Measurements from ENCODE around the gene PRR20D.
"Not testable (repeated sequence)": the region's sequence is repeated elsewhere in the genome, so short reads cannot be mapped to it uniquely, and the experiment has no call there.

- not testable (repeated sequence) for TF ChIP-seq GABPA (IDR thresholded peaks at IDR 0.05; ENCODE audit: low read depth); TEAD4 (IDR thresholded peaks at IDR 0.05; ENCODE audit: borderline replicate concordance, insufficient read depth); YY1 (IDR thresholded peaks at IDR 0.05; ENCODE audit: low read depth); CTCF (IDR thresholded peaks at IDR 0.05); RFX5 (IDR thresholded peaks at IDR 0.05; ENCODE audit: low read length); POLR2AphosphoS5 (IDR thresholded peaks at IDR 0.05; ENCODE audit: low read depth, low read length); TAF1 (IDR thresholded peaks at IDR 0.05; ENCODE audit: borderline replicate concordance, low read depth, low read length); USF2 (IDR thresholded peaks at IDR 0.05; ENCODE audit: borderline replicate concordance, low read depth, low read length); NRF1 (IDR thresholded peaks at IDR 0.05; ENCODE audit: low read depth, low read length); RCOR1 (IDR thresholded peaks at IDR 0.05; ENCODE audit: low read length); CHD2 (IDR thresholded peaks at IDR 0.05; ENCODE audit: low read length, partially characterized antibody); MAX (IDR thresholded peaks at IDR 0.05; ENCODE audit: low read depth)
These were observed 6.7 kb upstream of the PRR20D start, which contains the start of gene PRR20C for GRCh38 chr13:57153761-57154160.
